NCI-H2196 treated with DMSO at 0.1 percent for 48 hours (cell line): ENCODE data around the gene TMEM151B.

Source experiments
- DNase-seq: peaks from one replicate; lab custom pipeline; 2025; ENCODE audit not compliant: unreplicated experiment; lab: John Stamatoyannopoulos, UW

Gene TMEM151B

DNA sequence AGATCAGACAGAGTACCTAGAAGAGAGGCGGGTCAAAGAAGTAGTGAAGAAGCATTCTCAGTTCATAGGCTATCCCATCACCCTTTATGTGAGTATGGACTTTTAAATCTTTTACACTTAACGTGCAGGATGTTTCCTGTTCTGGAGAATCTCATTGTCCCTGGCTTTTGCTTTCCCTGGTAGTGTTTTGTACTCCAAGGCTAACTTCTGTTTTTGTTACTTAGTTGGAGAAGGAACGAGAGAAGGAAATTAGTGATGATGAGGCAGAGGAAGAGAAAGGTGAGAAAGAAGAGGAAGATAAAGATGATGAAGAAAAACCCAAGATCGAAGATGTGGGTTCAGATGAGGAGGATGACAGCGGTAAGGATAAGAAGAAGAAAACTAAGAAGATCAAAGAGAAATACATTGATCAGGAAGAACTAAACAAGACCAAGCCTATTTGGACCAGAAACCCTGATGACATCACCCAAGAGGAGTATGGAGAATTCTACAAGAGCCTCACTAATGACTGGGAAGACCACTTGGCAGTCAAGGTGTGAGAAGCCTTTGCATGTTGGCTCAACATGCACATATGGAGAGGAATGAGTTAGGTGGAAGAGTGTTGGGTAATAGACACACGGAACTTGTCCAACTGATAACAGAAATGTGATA lies 20.1 kb upstream of the TMEM151B start:
- DNase-seq, result no peak

DNA sequence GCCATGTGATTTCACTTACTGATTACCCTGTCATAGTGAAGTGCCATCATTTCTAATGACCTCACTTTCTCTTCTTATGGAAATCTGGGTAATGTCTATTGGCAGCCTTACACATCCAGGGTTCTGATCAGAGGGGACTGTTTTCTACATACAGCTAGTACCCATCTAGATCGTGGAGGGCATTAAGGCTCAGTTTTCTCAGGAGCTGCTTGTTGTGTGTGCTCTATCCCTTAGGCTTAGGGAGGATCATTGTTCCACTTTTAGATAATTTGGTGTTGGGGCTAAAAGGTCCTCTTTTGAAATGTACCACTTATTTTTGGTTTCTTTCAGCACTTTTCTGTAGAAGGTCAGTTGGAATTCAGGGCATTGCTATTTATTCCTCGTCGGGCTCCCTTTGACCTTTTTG lies 19.5 kb upstream of the TMEM151B start:
- DNase-seq, result no peak

DNA sequence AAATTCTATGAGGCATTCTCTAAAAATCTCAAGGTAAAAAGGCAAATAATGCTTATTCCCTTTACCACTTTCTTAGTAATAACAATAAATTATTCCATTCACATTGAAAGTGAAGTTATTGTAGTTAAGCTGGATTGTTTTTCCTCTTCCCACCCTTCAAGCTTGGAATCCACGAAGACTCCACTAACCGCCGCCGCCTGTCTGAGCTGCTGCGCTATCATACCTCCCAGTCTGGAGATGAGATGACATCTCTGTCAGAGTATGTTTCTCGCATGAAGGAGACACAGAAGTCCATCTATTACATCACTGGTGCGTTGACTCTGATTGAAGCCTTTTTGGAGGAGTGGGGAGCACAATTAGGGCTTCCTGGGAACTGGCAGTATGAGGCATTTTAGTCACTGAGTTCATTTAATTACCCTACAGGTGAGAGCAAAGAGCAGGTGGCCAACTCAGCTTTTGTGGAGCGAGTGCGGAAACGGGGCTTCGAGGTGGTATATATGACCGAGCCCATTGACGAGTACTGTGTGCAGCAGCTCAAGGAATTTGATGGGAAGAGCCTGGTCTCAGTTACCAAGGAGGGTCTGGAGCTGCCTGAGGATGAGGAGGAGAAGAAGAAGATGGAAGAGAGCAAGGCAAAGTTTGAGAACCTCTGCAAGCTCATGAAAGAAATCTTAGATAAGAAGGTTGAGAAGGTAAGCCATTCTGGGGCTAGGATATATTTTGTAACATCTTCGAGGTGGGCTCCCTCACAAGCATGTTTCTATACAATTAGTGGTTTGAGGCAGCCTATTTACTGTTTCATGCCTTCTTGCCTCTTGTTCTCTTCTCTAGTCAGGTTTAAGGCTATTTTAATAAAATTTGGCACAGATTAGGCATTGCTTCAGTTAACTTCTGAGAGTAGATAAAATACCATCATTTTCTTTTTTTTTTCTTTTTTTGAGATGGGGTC lies 18.4 kb upstream of the TMEM151B start:
- no peak for DNase-seq

DNA sequence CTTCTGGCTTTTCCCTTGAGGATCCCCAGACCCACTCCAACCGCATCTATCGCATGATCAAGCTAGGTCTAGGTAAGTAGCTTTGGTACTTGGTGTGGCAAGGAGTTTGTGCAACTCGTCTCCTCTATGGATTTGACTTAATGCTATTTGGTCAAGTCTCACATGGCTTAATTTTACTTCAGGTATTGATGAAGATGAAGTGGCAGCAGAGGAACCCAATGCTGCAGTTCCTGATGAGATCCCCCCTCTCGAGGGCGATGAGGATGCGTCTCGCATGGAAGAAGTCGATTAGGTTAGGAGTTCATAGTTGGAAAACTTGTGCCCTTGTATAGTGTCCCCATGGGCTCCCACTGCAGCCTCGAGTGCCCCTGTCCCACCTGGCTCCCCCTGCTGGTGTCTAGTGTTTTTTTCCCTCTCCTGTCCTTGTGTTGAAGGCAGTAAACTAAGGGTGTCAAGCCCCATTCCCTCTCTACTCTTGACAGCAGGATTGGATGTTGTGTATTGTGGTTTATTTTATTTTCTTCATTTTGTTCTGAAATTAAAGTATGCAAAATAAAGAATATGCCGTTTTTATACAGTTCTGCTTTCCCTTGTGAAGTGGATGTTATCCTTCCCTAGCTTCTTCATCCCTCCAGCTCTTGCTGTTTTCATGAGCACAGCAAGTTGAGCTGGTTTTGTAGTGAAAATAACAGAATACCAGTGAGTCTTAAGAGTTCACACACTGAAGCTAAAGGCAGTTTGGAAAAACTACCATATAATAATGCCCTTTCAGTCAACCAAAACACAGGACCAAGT lies 16.7 kb upstream of the TMEM151B start:
- no peak for DNase-seq

DNA sequence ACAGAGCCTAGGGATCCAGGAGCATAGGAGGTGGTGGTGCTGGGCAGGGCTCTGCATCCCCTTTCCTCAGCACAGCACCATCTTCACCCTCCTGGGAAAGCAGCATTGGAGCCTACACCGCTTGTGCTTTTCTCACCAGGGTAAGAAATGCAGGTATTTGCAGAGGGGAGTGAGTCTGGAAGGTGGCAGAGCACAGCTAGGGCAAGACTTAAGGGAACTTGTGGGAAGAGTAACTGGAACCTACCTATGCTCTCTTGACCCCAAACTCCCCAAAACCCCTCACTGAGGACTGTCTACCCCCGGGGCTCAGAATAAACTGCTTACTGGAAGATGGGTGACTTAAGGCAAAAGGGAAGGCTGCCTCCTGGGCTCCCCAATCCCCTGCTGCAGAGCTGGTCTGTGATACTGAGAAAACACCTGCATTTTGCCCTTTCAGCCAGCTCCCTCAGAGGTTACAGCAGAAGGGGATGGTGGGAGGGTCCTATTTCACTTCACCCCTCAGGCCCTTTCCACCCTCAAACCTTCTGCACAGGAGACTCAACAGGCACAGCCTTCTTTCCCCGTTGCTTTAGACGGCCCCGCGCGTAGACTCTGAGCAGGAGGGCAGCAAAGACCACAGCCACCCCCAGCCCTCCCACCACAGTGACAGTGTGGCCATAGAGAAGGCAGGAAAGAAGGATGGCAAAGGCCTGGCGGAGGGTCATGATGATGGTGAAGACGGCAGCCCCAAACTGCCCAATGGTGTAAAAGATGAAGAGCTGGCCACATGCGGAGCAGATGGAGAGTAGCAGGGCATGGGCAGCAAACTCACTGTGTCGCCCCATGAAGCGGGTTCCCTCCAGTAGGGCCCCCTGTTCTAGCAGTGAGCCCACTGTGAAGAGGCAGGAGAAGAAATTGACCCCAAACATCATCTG lies 15.8 kb upstream of the TMEM151B start:
- DNase-seq, result no peak

DNA sequence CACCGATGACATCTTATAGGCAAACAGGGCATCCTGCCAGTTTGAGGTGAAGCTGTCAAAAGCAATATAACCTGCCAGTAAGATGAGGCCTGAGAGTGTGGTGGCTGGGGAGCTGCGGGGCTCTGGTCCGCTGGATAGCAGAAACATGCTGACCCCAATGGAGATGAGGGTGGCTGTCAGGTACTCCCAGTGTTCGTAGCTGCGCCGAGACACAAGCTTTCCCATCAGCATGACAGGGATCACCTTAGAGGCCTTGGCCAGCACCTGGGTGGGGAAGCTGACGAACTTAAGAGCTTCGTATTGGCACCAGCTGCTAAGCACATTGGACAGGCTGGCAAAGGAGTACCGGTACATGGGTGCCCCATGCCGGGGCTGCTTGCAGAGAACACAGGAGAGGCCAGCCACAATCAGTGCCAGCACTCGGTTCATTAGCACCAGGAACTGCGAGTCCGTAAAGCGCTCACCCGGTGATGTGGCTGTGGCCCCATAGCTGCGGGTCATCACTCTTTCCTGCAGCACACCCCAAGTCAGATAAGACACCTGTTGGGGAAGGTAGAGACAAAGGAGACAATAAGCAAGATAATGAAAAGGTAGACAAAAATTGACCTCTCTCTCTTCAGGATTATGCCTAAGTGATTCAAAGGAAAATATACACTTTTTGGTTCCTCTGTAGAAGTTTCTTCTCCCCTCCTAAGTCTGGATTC lies 15.0 kb upstream of the TMEM151B start:
- DNase-seq, result no peak

DNA sequence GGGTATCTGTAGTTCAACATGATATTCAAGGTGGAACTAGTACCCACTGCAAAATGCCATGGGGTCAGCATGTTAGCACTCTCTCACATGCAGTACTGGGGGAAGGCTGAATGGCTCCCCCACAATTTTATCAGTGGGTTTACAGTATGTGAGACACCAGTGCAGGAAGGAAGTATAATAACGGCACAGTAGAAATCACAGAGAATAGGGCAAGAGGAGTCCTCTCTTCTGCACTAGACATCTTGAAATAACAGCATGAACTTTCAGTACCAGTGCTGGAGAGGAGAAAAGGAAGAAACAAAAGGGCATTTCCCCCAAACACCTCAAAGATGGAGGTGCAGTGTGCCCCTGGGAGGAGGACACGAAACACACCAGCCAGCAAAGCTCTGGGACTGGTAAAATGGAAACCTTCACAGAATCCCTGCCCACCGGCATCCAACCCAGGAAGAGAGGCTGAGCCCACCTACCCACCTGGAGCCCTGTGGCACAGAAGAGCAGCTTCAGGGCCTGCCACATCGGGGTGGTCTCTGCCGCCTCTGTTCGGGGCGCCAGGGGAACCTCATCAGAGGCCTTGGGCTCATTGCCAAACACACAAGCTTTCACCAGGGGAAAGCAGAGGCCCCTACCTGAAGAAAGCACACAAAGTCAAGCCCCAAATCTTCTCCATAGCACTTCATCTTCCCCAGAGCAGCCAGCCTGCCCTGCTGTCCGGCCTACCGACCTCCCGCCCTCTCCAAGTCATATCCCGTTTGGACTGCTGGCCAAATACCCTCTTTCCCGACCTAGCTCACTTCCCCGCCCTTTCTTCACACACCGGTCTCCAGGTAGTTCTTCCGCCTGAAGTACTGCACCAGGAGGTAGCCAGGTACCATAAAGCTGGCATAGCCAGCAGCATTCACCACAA lies 14.1 kb upstream of the TMEM151B start:
- no peak for DNase-seq

DNA sequence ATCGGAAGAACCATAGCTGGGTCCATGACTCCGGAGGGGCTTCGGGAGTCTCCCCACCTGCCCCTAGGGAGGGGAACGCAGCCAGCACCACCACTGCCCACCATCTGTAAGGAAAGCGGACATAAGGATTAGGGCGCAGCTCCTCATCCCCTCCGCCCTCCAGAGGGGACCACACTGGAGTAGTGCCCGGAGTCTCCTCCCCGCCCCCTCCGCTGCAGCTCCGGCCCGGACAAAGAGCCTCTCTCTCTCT lies 13.6 kb upstream of the TMEM151B start:
- no peak for DNase-seq

DNA sequence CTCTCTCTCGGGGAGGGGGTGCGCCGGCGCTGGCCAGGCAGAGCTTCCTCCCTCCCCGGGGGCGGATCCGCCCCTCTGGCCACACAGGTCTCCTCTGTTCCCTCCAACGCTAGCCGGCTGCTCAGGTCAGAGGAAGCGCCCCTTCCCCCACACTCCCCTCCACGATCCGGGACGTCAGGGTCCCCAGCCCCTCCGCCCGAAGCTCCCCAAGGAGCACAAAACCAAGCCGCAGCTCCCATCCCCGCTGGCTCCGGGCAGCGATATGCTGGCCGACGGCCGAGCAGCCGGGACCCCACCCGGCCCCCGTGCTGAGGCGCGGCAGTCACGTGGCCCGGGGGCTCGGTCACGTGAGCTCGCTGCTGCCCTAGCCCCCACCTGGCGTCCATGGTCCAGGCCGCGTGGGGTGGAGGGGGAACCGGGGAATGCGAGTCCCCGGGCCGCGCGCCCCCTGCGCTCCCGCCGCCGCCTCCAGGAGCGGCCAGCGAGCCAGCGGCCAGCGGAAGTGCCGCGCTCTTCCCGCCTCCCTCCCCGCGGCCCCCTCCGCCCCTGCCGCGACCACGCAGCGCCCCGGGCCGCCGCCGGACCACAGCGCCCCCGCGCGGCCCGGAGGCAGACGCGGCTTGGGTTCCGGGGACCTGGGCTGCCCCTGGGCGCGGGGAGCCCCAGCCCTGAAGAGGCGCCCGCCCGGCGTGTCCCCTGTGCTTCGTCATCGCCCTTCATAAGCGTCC lies 13.1 kb upstream of the TMEM151B start, which contains the start of gene SLC35B2:
TSS of gene SLC35B2 (minus strand) at position 504 of the 728 bp plus-strand sequence. CDS start at position 386, 118 bp downstream.
- peak; percentile 75 for DNase-seq

DNA sequence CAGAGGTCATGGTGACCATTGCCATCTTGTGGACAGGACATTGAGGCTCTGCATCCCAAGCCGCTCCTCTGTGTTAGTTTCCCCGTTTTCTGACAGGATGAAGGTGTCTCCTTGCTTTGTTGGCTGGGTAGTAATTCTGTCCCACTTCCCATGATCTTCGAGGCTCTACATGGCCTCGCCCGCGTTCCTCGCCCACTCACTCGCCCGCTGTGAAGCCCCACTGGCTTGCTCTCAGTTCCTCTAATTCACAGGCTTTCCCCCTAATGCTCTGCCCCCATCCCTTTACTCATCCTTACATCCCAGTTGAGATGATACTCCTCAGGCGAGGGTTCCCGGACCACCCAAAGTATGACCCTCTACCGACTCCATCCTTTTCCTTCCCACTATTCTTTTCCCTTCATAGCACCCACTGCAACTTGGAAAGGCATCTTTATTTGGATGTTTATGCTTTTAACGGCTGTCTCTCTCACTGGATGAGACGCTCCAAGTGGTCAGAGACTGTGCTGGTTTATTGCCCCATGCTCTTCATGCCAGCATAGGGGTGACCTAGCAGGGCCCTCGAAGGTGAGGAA lies 12.4 kb upstream of the TMEM151B start:
- no peak for DNase-seq

DNA sequence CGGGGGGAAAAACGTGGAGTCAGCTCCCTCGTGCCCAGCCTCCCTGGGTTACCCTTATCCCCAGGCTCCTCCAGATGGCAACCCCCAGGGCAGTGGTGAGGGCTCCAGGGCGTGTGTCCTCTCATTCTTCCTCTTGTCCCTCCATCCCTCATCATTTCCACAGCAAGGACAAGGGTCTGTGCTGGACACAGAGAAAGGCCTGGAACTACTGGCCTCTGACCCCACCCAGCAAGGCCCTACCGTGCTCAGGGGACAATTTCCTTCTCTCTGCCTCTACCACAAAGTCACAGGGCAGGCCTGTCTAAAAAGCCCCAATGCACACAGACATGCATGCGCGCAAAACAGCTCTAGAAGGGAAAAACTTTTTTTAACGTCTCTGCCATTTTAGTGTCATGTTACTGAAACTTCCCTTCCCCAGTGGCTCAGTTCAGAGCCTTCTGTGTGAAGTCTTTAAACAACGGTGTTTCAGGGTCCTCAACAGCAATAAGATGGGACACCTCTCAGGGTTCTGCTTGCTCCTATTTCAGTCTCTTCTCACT lies 11.9 kb upstream of the TMEM151B start:
- DNase-seq, result no peak

DNA sequence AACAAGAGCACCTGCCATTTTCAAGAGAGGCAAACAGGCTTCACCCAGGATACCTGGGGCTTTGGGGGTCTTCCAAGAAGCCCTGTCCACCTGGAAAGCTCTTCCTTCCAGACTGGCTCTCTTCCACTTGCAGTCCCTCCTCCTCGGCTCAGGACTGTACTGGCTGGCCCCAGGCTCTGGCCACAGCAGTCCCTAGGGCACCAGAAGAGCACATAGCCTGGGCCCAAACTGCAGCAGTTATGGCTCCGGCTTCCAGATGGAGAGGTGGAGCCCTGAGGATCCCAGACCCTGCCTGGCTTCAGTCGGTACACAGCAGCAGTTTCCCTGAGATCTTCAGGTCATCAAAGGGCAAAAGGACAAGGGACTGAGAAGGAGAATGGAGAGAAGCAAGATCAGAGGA lies 11.3 kb upstream of the TMEM151B start:
- no peak for DNase-seq

DNA sequence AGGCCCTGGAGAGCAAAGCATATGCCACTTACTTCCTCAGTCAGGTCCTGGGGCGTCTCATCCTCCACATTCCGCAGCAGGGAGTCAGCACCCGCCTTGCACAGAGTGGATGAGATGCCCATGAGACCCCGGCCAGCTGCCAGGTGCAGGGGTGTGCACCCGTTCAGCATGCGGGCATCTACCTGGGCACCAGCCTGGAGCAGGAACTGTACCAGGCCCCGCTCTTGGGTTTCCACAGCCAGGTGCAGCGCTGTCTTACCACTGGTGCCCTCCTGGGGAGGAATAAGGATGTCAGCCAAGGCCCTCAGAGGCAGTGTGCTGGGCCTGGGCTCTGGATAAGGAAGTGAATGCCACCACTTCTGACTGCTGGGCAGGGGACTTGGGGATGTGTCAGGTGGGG lies 10.2 kb upstream of the TMEM151B start:
- no peak for DNase-seq

DNA sequence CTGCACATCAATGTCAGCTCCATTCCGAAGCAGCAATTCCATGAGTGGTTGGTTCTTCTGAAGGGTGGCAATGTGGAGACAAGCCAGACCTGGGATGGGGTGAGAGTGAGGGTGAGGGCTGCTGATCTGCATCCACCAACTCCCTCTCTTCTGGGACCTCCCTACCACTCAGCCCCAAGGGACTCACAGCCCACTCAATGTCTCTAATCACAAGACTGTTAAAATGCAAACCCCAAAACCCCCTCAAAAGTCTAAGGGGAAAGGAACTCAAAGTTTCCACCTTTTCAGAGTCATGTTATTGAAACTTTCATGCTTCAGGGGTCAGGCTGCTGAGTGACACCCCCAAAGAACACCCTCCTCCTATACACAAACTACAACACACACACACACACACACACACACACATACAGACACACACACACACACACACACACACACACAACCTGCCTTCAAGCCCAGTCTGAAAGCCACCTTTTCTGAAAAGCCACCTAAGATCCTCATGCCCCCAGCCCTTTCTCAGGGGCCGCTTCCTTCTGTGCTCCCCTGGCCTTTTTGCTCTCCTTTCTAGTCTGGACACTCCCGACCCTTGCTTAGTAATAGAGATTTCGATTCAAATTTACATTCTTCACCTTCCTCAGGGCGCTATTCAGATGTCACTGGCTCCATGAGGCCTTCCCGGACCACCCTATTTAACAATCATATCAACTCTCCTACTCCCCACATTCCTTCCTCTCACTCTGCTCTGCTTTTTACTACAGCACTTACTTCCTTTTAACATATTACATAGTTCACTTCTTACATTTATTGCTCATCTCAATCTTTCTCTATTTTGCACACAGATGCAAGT lies 9.6 kb upstream of the TMEM151B start:
- no peak for DNase-seq

DNA sequence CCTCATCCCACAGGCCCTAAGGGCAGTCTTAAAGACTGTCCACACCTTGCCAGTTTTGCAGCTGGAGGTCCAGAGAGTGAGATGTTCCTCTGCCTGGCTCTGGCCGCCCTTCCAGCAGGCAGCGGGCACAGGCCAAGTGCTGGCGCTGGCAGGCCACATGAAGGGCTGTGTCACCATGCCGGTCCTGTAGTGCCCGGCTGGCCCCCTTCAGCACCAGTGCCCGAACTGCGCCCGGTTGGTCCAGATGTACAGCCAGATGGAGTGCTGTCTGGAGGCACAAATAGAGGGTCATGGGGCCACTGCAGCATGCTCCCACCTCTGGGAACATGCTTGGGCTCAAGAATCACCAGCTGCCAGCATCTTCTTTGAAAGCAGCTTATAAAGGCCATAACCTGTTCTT lies 8.7 kb upstream of the TMEM151B start:
- no peak for DNase-seq

DNA sequence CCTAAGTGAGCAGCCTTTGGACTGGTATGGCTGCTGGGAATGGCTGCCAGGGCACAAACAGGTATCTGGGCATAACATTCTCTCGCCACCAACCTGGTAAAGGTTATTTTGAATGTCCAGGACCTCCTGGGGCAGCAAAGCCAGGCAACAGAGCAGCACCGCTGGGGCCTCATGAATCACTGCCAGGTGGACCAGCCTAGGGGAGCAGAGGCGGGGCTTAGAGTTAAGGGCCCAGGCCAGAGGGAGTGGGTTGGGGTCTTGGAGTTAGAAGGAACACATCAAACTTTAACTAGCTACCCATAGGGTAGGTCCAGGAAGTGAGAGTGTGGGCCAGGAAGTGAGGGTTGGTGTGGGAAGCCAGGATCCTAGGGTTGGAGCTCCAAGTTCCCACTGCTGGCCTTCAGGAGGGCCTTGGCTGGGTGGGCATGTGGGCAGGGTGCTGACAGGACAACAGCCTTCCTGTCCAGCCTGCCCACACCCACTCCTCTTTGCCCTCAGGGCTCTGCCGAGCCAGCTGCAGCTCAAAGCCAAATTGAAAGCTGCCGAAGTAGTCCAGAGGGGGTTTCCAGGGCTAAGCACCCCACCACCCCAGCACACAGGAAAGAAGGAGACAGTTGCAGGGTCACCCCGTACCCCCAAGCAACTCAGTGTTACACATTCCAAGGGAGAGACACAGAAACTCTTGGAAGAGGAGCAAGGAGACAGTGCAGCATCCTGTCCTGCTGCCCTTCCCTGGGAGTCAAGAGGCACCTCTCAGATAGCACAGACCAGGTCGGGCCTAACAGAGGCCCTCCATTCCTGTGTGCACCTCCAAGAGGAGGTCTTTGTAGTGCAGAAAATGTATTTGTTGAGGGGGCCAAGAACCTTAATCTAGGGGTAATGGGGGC lies 7.5 kb upstream of the TMEM151B start:
- DNase-seq, result no peak
